HepG2 (cell line): ENCODE data around the gene USP9X. TPM values are rescaled to one million over a fixed set of nuclear protein-coding genes. Genes with fewer than 3 reads are reported as not detected.
A peak's percentile ranks its signal among the peaks of the same experiment; 100 is the strongest.

Experiments
- CEBPB ChIP-seq: IDR thresholded peaks from 2 replicates; pipeline ENCODE4 v1.6.1; 2011; ENCODE audit warnings: low read depth, low read length, improper control_type of control experiment, borderline replicate concordance
- EP300 ChIP-seq, 3 experiments: sonication (generic) in 1 of 3; formaldehyde crosslinking in 1 of 3; IDR thresholded peaks; 2 replicates each; pipeline versions ENCODE4 v1.5.1 to v1.6.1; 2011 to 2020; ENCODE audit warnings: low read depth in 2 of 3, low read length in 2 of 3, borderline replicate concordance in 1 of 3, improper control_type of control experiment in 1 of 3, mild to moderate bottlenecking in 1 of 3, missing genetic modification reagents in 1 of 3, moderate library complexity in 1 of 3
- FOXC1 ChIP-seq: sonication (generic); formaldehyde crosslinking; IDR thresholded peaks from 2 replicates; pipeline ENCODE4 v1.8.0; 2022; ENCODE audit warnings: mild to moderate bottlenecking, missing genetic modification reagents, borderline replicate concordance
- GRHL1 ChIP-seq: sonication (generic); formaldehyde crosslinking; conservative IDR thresholded peaks from 2 replicates; pipeline ENCODE4 v1.8.0; 2022; ENCODE audit warnings: missing genetic modification reagents
- JUNB ChIP-seq: sonication (generic); formaldehyde crosslinking; IDR thresholded peaks from 2 replicates; pipeline ENCODE4 v1.8.0; 2022; ENCODE audit warnings: missing genetic modification reagents, mild to moderate bottlenecking, borderline replicate concordance
- KLF11 ChIP-seq: IDR thresholded peaks from 2 replicates; pipeline ENCODE4 v1.6.1; 2016; ENCODE audit warnings: missing compliant biosample characterization
- MAFK ChIP-seq, 2 experiments: IDR thresholded peaks in 1 of 2; conservative IDR thresholded peaks in 1 of 2; 2 replicates each; pipeline ENCODE4 v1.6.1; 2011; ENCODE audit warnings: improper control_type of control experiment in 2 of 2, low read length in 2 of 2
- MATR3 ChIP-seq: sonication (generic); formaldehyde crosslinking; IDR thresholded peaks from 2 replicates; pipeline ENCODE4 v1.4.0; 2020; ENCODE audit warnings: missing genetic modification reagents
- NONO ChIP-seq, 2 experiments: fragments of 450-650 bp in 1 of 2; sonication (generic) in 1 of 2; formaldehyde crosslinking in 1 of 2; IDR thresholded peaks in 1 of 2; conservative IDR thresholded peaks in 1 of 2; 2 replicates each; pipeline versions ENCODE4 v1.6.1 to v1.8.0; 2017 to 2022; ENCODE audit warnings: mild to moderate bottlenecking in 1 of 2, missing genetic modification reagents in 1 of 2, moderate library complexity in 1 of 2
- SAP130 ChIP-seq: IDR thresholded peaks from 2 replicates; pipeline ENCODE4 v1.6.1; 2016; ENCODE audit warnings: low read depth
- TEAD2 ChIP-seq: sonication (generic); formaldehyde crosslinking; IDR thresholded peaks from 2 replicates; pipeline ENCODE4 v1.9.0; 2021; ENCODE audit warnings: missing genetic modification reagents
- ZNF34 ChIP-seq: sonication (generic); formaldehyde crosslinking; IDR thresholded peaks from 2 replicates; pipeline ENCODE4 v1.4.0; 2020; ENCODE audit warnings: mild to moderate bottlenecking, missing genetic modification reagents, borderline replicate concordance
- ZNF431 ChIP-seq: sonication (generic); formaldehyde crosslinking; IDR thresholded peaks from 2 replicates; pipeline ENCODE4 v1.9.0; 2022; ENCODE audit warnings: missing genetic modification reagents, low read depth, mild to moderate bottlenecking, borderline replicate concordance
- ZNF468 ChIP-seq: sonication (generic); formaldehyde crosslinking; IDR thresholded peaks from 2 replicates; pipeline ENCODE4 v1.8.0; 2022; ENCODE audit warnings: mild to moderate bottlenecking, moderate library complexity, missing genetic modification reagents
- ZNF775 ChIP-seq: sonication (generic); formaldehyde crosslinking; IDR thresholded peaks from 2 replicates; pipeline ENCODE4 v1.4.0; 2020; ENCODE audit warnings: missing genetic modification reagents, mild to moderate bottlenecking, moderate library complexity, borderline replicate concordance
- ZNF839 ChIP-seq: sonication (generic); formaldehyde crosslinking; IDR thresholded peaks from 2 replicates; pipeline ENCODE4 v1.4.0; 2020; ENCODE audit warnings: missing genetic modification reagents, mild to moderate bottlenecking, borderline replicate concordance
- ZNF879 ChIP-seq: sonication (generic); formaldehyde crosslinking; IDR thresholded peaks from 2 replicates; pipeline ENCODE4 v1.8.1; 2023; ENCODE audit warnings: missing genetic modification reagents
- ZSCAN5A ChIP-seq: sonication (generic); formaldehyde crosslinking; IDR thresholded peaks from 2 replicates; pipeline ENCODE4 v1.8.0; 2022; ENCODE audit warnings: mild to moderate bottlenecking, missing genetic modification reagents, borderline replicate concordance
- ZSCAN9 ChIP-seq: IDR thresholded peaks from 2 replicates; pipeline ENCODE4 v1.6.1; 2016; ENCODE audit warnings: borderline replicate concordance
- polyA plus RNA-seq, 8 experiments: library from polyadenylated mRNA; depleted of rRNA in 3 of 8; stranded (reverse) in 7 of 8; unstranded in 1 of 8; fragments of >200 nt; fragmentation: Illumina TruSeq in 4 of 8; extraction: Trizol in 4 of 8; gene quantifications; 2 replicates each; pipeline versions ENCODE4 v1.2.1 to v1.2.3, GENCODE V29; 2011 to 2016; ENCODE audit warnings: low read depth in 4 of 8, missing spikeins in 1 of 8, mixed read lengths in 1 of 8; ENCODE audit not compliant: insufficient read depth in 1 of 8
- total RNA-seq, 5 experiments: library from RNA; depleted of rRNA; stranded (reverse); fragments of >200 nt; fragmentation: Illumina TruSeq; extraction: Trizol; gene quantifications; 2 replicates each; pipeline ENCODE4 v1.2.3, GENCODE V29; 2016; ENCODE audit warnings: low read depth in 1 of 5
- TF ChIP-seq, protein P1 (sequence below): sonication (generic); formaldehyde crosslinking; IDR thresholded peaks from 2 replicates; pipeline ENCODE4 v1.8.0; 2022; ENCODE audit warnings: missing genetic modification reagents, mild to moderate bottlenecking, inconsistent platforms, borderline replicate concordance
- TF ChIP-seq, protein P2 (sequence below): sonication (generic); formaldehyde crosslinking; IDR thresholded peaks from 2 replicates; pipeline ENCODE4 v1.5.0; 2020; ENCODE audit warnings: mild to moderate bottlenecking, missing genetic modification reagents

USP9X gene
- total and polyA plus RNA-seq, 2 of the 13 experiments (the other 11 are each of a cell fraction or from before 2014, with no cell fraction given), result 22.2 to 40.5 TPM

DNA sequence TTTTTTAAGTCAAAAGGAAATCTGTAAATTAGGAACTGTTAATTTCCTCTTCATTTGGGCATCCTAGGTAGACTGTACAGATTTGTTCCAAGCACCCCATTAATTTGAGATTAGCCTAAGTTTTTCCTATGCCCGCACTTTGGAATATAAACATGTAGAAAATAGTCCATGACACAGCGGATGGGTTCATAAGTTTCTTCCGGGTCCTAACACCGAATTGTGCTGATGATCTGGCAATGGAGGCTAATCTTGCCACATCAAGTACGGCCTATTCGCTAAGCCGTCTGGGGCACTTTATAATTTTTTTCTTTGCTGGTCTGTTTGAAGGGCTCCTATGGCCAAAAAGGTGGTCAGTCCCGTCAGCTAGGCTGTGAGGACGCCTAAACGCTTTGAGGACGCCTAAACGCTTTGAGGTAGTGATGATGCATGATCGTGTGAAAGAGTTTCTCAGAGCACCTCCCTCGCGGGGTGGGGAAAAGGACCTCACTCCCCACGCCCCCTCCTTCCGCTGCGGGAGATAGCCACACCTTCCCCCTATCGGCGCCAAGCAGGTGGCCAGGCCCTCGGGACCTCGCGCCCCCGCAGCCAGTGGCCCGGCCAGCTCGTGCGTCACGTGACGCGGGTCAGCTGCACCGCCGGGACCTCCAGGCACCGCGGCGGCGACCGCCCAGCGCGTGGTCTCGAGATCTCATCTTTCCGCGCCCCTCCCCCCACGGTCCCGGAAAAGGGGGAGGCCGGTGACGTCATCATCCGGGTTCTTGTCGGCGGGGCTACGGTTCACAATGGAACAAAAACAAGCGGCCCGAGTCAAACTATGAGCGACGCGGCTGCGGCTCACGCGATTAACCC, 977 bp upstream of the USP9X start (continued):
- TF ChIP-seq ZNF431 (CRISPR knock-in tag) (no peak), ZSCAN9 (CRISPR knock-in tag) (no peak), ZNF879 (peak; percentile 80; the same call in 1 of the 2 replicates), TEAD2 (no peak), NONO (IDR thresholded peaks at IDR 0.05) (no peak), NONO (CRISPR knock-in tag; conservative IDR thresholded peaks at IDR 0.05) (peak; percentile 85), CEBPB (no peak), EP300 (IDR thresholded peaks at IDR 0.05; ENCODE audit: low read depth in 2 of 2, low read length in 2 of 2) (no peak; a peak in 1 of 4 replicates), EP300 (CRISPR knock-in tag; IDR thresholded peaks at IDR 0.05; ENCODE audit: borderline replicate concordance) (peak; percentile 52; the same call in 1 of the 2 replicates), ZNF839 (CRISPR knock-in tag) (no peak), ZNF468 (CRISPR knock-in tag) (no peak), MAFK (conservative IDR thresholded peaks at IDR 0.05 in 1 of 2, IDR thresholded peaks at IDR 0.05 in 1 of 2; ENCODE audit: low read length in 2 of 2) (no peak), KLF11 (CRISPR knock-in tag) (0 out of 2 replicates have a peak, but pooled peaks have one; percentile 43), FOXC1 (CRISPR knock-in tag) (peak; percentile 85; the same call in 1 of the 2 replicates), ZNF34 (CRISPR knock-in tag) (no peak), GRHL1 (CRISPR knock-in tag) (no peak), SAP130 (CRISPR knock-in tag) (peak; percentile 81), JUNB (CRISPR knock-in tag) (no peak), ZSCAN5A (CRISPR knock-in tag) (peak; percentile 35; the same call in 1 of the 2 replicates), ZNF775 (CRISPR knock-in tag) (no peak), MATR3 (CRISPR knock-in tag) (no peak)
- TF ChIP-seq, protein P1, sequence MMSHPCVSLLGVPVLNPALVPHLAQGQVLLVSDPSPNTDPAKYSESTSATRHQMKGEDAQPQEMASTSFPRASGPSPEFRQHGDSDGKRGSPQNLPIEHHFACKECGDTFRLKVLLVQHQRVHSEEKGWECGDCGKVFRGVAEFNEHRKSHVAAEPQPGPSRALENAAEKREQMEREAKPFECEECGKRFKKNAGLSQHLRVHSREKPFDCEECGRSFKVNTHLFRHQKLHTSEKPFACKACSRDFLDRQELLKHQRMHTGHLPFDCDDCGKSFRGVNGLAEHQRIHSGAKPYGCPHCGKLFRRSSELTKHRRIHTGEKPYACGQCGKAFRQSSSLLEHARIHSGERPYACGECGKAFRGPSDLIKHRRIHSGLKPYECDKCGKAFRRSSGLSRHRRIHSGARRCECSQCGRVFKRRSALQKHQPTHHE (CRISPR knock-in tag), result peak; percentile 84; the same call in 1 of the 2 replicates
- TF ChIP-seq, protein P2, sequence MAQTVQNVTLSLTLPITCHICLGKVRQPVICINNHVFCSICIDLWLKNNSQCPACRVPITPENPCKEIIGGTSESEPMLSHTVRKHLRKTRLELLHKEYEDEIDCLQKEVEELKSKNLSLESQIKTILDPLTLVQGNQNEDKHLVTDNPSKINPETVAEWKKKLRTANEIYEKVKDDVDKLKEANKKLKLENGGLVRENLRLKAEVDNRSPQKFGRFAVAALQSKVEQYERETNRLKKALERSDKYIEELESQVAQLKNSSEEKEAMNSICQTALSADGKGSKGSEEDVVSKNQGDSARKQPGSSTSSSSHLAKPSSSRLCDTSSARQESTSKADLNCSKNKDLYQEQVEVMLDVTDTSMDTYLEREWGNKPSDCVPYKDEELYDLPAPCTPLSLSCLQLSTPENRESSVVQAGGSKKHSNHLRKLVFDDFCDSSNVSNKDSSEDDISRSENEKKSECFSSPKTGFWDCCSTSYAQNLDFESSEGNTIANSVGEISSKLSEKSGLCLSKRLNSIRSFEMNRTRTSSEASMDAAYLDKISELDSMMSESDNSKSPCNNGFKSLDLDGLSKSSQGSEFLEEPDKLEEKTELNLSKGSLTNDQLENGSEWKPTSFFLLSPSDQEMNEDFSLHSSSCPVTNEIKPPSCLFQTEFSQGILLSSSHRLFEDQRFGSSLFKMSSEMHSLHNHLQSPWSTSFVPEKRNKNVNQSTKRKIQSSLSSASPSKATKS, result no peak
